Astrocyte of the hippocampus (primary cell): Measurements from ENCODE around the gene PWWP2B.

Experiments used
- DNase-seq: peaks from one replicate; pipeline ENCODE4 v3.0.0; 2011; ENCODE audit warnings: low read depth, low spot score

The PWWP2B gene

GRCh38 chr10:132394201-132394811, 2.7 kb upstream of the PWWP2B start:
- no peak for DNase-seq

DNA sequence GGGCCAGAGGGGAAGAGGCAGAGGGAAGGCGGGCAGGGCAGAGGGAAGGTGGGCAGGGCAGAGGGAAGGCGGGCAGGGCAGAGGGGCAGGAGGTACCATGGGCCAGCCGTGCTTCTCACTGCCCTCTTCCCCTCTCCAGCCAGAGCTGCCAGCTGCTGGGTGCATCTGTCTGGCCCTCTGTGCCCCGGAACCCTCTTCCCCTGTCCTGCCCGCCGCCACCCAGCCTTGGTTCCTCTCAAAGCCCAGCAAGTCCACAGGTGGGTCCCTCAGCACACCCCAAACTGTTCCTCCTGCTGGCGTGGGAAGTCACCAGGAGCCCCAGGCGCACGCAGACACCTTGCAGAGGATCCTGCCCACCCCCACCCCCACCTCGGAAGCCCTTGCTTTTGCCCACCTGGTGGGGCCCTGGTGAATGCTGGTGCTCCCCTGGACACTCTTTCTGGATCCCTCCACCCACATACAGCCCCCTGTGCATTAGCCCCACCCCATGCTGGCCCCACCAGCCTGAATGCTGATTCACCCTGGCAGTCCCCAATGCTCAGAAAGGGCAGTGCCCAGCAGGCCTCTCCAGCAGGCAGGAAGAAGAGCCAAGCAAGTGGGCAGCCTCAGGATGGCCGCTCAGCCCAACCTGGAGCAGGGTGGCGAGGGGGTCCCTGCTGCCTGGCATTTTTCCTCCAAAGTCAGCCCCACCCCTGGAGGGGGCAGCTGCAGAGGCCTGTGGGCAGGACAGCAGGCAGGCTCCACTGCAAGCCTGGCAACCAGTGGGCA, 1.9 kb upstream of the PWWP2B start:
- DNase-seq: peak; percentile 14

- DNase-seq: peak; percentile 63
Observed at GRCh38 chr10:132395704-132396493, 1.1 kb upstream of the PWWP2B start.

DNA sequence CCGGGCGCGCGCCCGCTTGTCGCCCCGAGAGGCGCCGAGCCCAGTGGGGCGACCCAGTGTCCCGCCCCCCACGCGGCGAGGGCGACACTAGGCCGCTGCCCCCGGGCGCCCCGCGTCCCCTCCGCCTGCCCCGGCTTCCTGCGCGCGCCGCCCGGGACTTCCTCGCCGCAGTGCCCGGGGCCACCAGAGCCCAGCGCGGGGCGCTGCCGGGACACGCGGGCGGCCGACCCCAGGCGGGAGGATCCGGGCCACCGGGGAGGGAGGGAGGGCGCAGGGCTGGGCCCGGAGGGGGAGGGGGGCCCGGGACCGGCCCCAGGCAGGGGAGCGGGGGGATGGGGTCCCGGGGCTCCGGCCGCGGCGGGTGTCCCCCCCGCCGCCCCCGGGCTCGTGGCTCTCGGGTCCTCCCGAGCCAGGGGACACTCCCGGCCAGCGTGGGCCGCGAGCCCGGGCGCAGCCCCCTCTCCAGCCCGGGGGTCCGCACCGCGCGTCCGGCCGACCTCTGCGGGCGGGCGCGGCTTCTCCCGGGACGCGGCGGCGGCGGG, 435 bp upstream of the PWWP2B start:
- DNase-seq: peak; percentile 83

GRCh38 chr10:132397671-132398565, 918 bp downstream of the PWWP2B start:
- peak; percentile 60 for DNase-seq

DNA sequence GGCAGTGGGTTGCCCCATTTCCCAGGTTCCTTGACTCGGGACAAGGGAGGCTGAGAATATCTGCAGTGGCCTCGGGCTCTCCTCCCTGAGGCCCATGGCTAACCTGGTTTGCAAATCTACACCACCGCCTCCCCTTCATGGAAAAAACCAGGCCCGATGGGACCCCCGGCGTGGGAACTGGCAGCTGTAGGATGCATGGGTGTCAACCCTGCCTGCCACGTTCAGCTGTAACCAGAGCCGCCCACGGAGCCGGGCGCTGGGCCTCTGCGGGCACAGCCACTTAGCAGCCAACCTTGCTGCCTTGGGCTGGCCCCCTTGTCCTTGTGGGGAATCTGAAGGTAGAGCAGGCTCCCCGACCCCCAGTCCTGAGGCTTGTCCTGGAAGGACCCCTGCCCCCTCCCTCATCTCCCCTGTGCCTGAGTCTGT, 1.6 kb downstream of the PWWP2B start:
- DNase-seq: no peak

- DNase-seq: no peak
Observed at GRCh38 chr10:132399117-132400035, 2.4 kb downstream of the PWWP2B start.

DNA sequence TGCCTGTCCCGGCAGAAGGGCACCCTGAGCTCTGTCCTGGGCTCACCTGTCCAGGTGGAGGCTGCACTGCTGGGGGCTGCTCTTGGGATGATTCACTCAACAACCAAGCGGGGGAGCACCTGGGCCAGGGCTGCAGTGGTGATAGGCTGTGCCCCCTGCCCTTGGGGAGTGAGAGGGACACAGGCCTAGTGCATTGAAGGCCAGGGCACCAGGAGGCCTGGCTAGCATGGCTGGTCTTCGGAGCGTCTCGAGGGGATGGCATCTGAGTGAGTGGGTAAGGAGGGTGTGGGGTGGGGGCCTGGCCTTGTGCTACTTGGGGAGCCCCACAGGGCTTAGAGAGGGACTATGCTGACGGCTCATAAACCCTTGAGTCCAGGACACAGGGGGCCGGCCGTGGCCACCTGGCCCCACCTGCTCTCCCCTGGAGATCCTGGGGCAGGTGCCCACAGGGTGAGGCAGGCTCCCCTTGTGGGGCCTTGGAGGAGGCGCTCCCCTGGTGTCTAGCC, 3.1 kb downstream of the PWWP2B start:
- no peak for DNase-seq

- DNase-seq: no peak
Observed at GRCh38 chr10:132400547-132401151, 3.6 kb downstream of the PWWP2B start.

DNA sequence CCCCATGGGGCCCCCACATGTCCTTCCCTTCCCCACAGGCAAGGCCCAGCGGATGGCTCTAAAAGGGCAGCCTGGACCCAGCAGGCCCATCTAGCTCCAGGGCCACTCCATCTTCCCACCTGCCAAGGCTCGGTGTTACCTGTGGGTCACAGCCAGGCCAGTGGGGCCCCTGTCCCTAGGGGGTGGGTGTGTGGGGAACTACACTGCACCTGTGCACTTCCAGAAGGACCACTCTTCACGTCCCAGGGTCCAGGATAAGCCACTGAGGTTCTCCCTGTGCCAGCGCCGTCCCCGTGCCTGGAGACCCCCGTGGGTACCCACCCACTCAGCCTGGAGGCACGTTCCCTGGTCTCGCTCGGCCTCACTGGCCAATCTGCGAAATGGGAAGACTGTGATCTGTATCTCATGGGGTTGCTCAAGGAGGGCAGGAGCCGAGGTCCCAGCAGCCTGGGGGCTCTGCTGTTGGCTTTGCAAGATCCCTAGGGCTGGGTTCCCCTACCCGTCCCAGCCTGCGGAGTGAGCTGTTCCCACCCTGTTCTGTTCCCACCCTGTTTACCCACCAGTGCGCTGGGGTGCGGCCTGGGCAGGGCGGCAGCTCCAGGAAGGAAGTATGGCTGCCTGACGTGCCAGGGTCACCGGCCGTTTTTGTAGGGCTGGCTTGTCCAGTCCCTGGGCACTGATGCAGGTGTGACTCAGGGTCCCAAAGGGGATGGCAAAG, 4.6 kb downstream of the PWWP2B start:
- no peak for DNase-seq

- no peak for DNase-seq
Observed at GRCh38 chr10:132402781-132403241, 5.8 kb downstream of the PWWP2B start.

DNA sequence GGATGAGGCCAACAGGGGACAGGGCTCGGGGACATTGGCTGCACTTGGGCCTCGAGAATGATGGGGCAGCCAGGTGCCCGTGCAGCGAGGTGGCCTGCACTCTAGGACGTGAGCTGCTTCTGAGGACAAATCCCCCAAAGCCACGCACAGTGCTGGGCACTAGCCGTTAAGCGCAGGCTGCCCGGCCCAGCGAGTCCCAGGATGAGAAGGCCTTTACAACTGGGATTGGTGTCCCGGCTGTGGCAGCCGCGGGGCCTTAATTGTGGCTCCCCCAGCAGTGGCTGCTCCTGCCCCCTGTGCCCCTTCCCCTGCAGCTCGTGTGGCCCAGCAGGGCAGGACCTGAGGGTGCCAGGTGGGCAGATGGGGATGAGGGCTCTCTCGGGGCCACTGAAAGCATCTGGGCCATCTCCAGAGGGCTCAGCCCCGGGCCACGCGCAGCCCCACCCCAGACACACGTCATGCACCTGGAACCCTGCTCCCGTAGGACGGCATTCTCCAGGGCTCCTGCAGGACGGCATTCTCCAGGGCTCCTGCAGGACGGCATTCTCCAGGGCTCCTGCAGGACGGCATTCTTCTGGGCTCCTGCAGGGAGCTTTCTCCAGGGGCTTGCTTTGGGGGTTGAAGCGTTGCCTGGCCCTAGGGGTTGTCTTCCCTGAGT, 6.6 kb downstream of the PWWP2B start:
- no peak for DNase-seq

GRCh38 chr10:132404169-132404880, 7.3 kb downstream of the PWWP2B start:
- DNase-seq: no peak

- no peak for DNase-seq
Observed at GRCh38 chr10:132404911-132405462, 8.0 kb downstream of the PWWP2B start.

GRCh38 chr10:132405463-132405991, 8.5 kb downstream of the PWWP2B start:
- DNase-seq: no peak

DNA sequence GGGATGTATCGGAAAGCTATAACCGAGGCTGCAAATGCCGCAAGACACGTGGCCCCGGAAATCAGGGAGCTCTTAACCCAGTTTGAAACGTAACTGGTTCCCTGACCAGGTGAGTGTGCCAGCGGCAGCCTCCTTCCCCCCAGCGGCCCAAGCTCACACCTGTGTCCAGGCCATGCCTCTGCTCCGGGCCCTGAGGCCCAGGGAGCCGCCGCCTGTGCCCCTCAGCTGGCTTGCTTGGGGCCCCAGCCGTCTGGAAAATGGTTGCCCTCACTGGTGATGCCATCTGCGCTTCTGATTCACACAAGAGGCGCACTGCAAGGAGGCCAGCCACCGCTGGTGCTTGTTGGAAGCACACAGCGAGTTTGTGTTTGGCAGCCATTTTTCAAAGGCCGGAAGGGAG, 9.2 kb downstream of the PWWP2B start:
- no peak for DNase-seq

GRCh38 chr10:132406750-132407149, 9.8 kb downstream of the PWWP2B start:
- no peak for DNase-seq
